Heart left ventricle (tissue), 16 donors: ENCODE results near the gene POLR2L. TPM values are rescaled to one million over a fixed set of nuclear protein-coding genes. Genes with fewer than 3 reads are reported as not detected.

Experiments
- ATAC-seq, 4 donors: fragments of 200-7000 bp; cut with Tn5 transposase; one replicate each; pipeline ENCODE4 v1.9.1; 2020 to 2022; ENCODE audit warnings: moderate library complexity in 4 of 4, mild to moderate bottlenecking in 3 of 4, moderate number of reproducible peaks in 1 of 4
- DNase-seq, 5 donors: peaks; one replicate each; pipeline ENCODE4 v3.0.0-alpha.2; 2020
- H3K27ac ChIP-seq, 12 donors: fragments of 200-600 bp; sonication (generic) in 4 of 12; one replicate each; pipeline versions ENCODE4 v1.5.0 to v1.8.0; 2016 to 2022; ENCODE audit warnings: mild to moderate bottlenecking in 2 of 12
- H3K27me3 ChIP-seq, 9 donors: fragments of 200-600 bp; sonication (generic) in 2 of 9; one replicate each; pipeline versions ENCODE4 v1.5.1 to v1.8.0; 2016 to 2022; ENCODE audit warnings: mild to moderate bottlenecking in 3 of 9
- H3K36me3 ChIP-seq, 9 donors: fragments of 200-600 bp; sonication (generic) in 2 of 9; one replicate each; pipeline versions ENCODE4 v1.5.0 to v1.8.0; 2018 to 2022; ENCODE audit warnings: mild to moderate bottlenecking in 2 of 9
- H3K4me1 ChIP-seq, 12 donors: fragments of 200-600 bp; sonication (generic) in 4 of 12; one replicate each; pipeline versions ENCODE4 v1.5.0 to v1.8.0; 2016 to 2022; ENCODE audit warnings: mild to moderate bottlenecking in 3 of 12
- H3K4me3 ChIP-seq, 12 donors: fragments of 200-600 bp; sonication (generic) in 4 of 12; one replicate each; pipeline versions ENCODE4 v1.5.0 to v1.8.0; 2017 to 2022; ENCODE audit warnings: mild to moderate bottlenecking in 9 of 12, moderate library complexity in 4 of 12
- H3K9me3 ChIP-seq, 12 donors: fragments of 200-600 bp; sonication (generic) in 4 of 12; one replicate each; pipeline versions ENCODE4 v1.5.0 to v1.8.0; 2016 to 2022; ENCODE audit warnings: mild to moderate bottlenecking in 1 of 12
- CTCF ChIP-seq, 12 donors: fragments of 200-600 bp; sonication (generic) in 4 of 12; IDR thresholded peaks; one replicate each; pipeline versions ENCODE4 v1.5.0 to v1.8.0; 2018 to 2022; ENCODE audit warnings: antibody characterized with exemption in 12 of 12, mild to moderate bottlenecking in 5 of 12
- POLR2A ChIP-seq, 2 donors: fragments of 450-650 bp; IDR thresholded peaks; one replicate each; pipeline ENCODE4 v1.6.1; 2017; ENCODE audit warnings: antibody characterized with exemption in 2 of 2, mild to moderate bottlenecking in 2 of 2, moderate library complexity in 2 of 2
- WGBS, 4 donors: extraction: QIAGEN DNeasy Blood & Tissue Kit in 2 of 4; methylation state at CpG; one replicate each; pipeline versions ENCODE4 v1.1.5 to v1.1.7; 2013 to 2018; 5-methylcytosine and 5-hydroxymethylcytosine counted together
- intact Hi-C, 10 donors: fragments of 100-400 bp; cut with DNase I; formaldehyde crosslinking; loops; one replicate each; pipeline versions ENCODE4 v1.11.1 to v1.14.2; 2022
- polyA plus RNA-seq, 2 donors: library from polyadenylated mRNA; stranded (reverse); fragments of 200-250 nt; gene quantifications; one replicate each; pipeline ENCODE4 v1.2.3, GENCODE V29; 2013
- total RNA-seq, 9 donors: library from RNA; depleted of rRNA in 2 of 9; stranded (reverse); fragments of >200 nt in 2 of 9; fragmentation: NEBNext Ultra II Directional in 3 of 9; extraction: Animal tissue kit (Norgen Biotek cat#: 25700) in 3 of 9; gene quantifications; one replicate each; pipeline versions ENCODE4 v1.1.0 to v1.2.4, GENCODE V29; 2016 to 2023
- donor health status: ischemic (EF 13 %, LVEDD 7.1; RV severe dilation, severe dysfunction).
- donor health status: healthy with polysubstance abuse.
- donor health status: DM: no; HTN: yes; CAD: no.
- donor health status: DM: no; HTN: no; CAD: no.
- donor health status: ischemic (EF 25% LVEDD 6.9; RV normal size, moderate dysfunction).
- donor health status: ischemic (EF 25% LVEDD 5.7; RV mildly dilated, moderate dysfunction).
- donor health status: healthy.
- donor health status: DM: yes; HTN: yes; CAD: no.
- donor health status: ischemic (EF 35%, LVEDD 5.7; RV mildly dilated, moderate dysfunction).
- donor health status: nonischemic (EF 11% LVEDD 7.7; RV severe dilation, severe dysfunction).
- donor health status: DM: yes; HTN: yes; CAD: no.
- donor health status: PGD.
- donor health status: ischemic (EF 29% LVEDD 5.4; RV normal size, mild dysfunction).
- donor health status: nonischemic (EF 23%, LVEDD 6.1; RV moderate dilation, normal function).

Gene POLR2L
- total and polyA plus RNA-seq, 11 donors, result 74.4 to 267 (median 208) TPM

GRCh38 chr11:844693-845644, 2.6 kb upstream of the POLR2L start:
- Histone ChIP-seq H3K36me3 (peaks cover 0 to 14% (median 7%) of the 10 kb centered on the region in 9 donors), H3K27ac (peak overlapping the region; percentile 86 to 99 (median 96)), H3K4me3 (peak overlapping the region; percentile 78 to 100 (median 93)), H3K4me1 (peaks cover 7 to 75% (median 58%) of the 10 kb centered on the region in 12 donors), H3K9me3 (no peaks in the 10 kb centered on the region), H3K27me3 (peaks cover 0 to 14% (median 0%) of the 10 kb centered on the region in 9 donors)
- peak in 1 of 2 donors; percentile 28 for TF ChIP-seq POLR2A (IDR thresholded peaks at IDR 0.05)
- peak in 4 of 12 donors; percentile 13 to 40 (median 32) for TF ChIP-seq CTCF (IDR thresholded peaks at IDR 0.05)
- ATAC-seq (peak; percentile 22 to 76 (median 47)), DNase-seq (peak; percentile 92 to 97 (median 95))
- intact Hi-C loops, result loop anchor here in 3 of 10 donors (5.0 kb wide), 2 partner anchors 38 to 207 kb away; partner anchors contain the start of genes PIDD1 (in 1 of the 3) and RPLP2 (in 1 of the 3)
- WGBS, 4 donors, result 18 to 31% (median 22%) methylated on average over 12 to 31 of the region's 31 CpGs

- ATAC-seq, result peak; percentile 36 to 76 (median 52)
- peaks cover 0 to 23% (median 16%) of the 10 kb centered on the region in 9 donors for H3K36me3 ChIP-seq
- peaks cover 7 to 77% (median 56%) of the 10 kb centered on the region in 12 donors for H3K4me1 ChIP-seq
- intact Hi-C loops, result loop anchor here in 1 of 10 donors (5.0 kb wide), 1 partner anchor 37 kb away; the partner anchor contains the start of genes PIDD1 and RPLP2
- peak overlapping the region; percentile 78 to 100 (median 93) for H3K4me3 ChIP-seq
- peak in 2 of 12 donors; percentile 11 for TF ChIP-seq CTCF (IDR thresholded peaks at IDR 0.05)
- TF ChIP-seq POLR2A (IDR thresholded peaks at IDR 0.05), result peak in 1 of 2 donors; percentile 42
- DNase-seq, result peak; percentile 92 to 97 (median 95)
- peaks cover 0 to 10% (median 0%) of the 10 kb centered on the region in 9 donors for H3K27me3 ChIP-seq
- 0 to 3% (median 1%) methylated on average over 14 to 25 of the region's 25 CpGs for WGBS, 4 donors
- H3K27ac ChIP-seq, result peak overlapping the region; percentile 86 to 99 (median 96)
- H3K9me3 ChIP-seq, result no peaks in the 10 kb centered on the region
Observed at GRCh38 chr11:843818-844692, 1.7 kb upstream of the POLR2L start.

- Histone ChIP-seq H3K36me3 (peaks cover 0 to 32% (median 24%) of the 10 kb centered on the region in 9 donors), H3K4me3 (peak overlapping the region; percentile 78 to 100 (median 93)), H3K9me3 (no peaks in the 10 kb centered on the region), H3K27ac (peak overlapping the region; percentile 86 to 99 (median 96)), H3K27me3 (peaks cover 0 to 3% (median 0%) of the 10 kb centered on the region in 9 donors), H3K4me1 (peaks cover 7 to 77% (median 52%) of the 10 kb centered on the region in 12 donors)
- TF ChIP-seq POLR2A (IDR thresholded peaks at IDR 0.05) (no peak), CTCF (IDR thresholded peaks at IDR 0.05) (peak in 3 of 12 donors; percentile 5 to 15 (median 14))
- peak in 1 of 4 donors; percentile 0 for ATAC-seq
- WGBS, 4 donors, result 0 to 2% (median 1%) methylated on average over 30 to 53 of the region's 53 CpGs
- intact Hi-C loops, result loop anchor here in 1 of 10 donors (5.0 kb wide), 1 partner anchor 36 kb away; the partner anchor contains the start of genes PIDD1 and RPLP2
- no peak for DNase-seq
Observed at GRCh38 chr11:843086-843734, 881 bp upstream of the POLR2L start.
